Esophagus squamous epithelium (tissue), 4 donors: ENCODE measurements around the gene FGF5.

Source experiments
- CTCF ChIP-seq, 6 experiments: fragments of 450-650 bp in 4 of 6; fragments of 200-600 bp in 2 of 6; sonication (generic) in 2 of 6; IDR thresholded peaks; one replicate each; pipeline ENCODE4 v1.5.1; 2016 to 2019; ENCODE audit warnings: antibody characterized with exemption in 6 of 6, mild to moderate bottlenecking in 4 of 6, moderate library complexity in 4 of 6
- POLR2A ChIP-seq, 4 donors: fragments of 450-650 bp; IDR thresholded peaks; one replicate each; pipeline ENCODE4 v1.6.1; 2017; ENCODE audit warnings: antibody characterized with exemption in 4 of 4, mild to moderate bottlenecking in 4 of 4, moderate library complexity in 3 of 4

GRCh38 chr4:80232707-80233370, 33.6 kb upstream of the FGF5 start:
- TF ChIP-seq CTCF (IDR thresholded peaks at IDR 0.05): no peak
- TF ChIP-seq POLR2A (IDR thresholded peaks at IDR 0.05): no peak
